Middle frontal gyrus (tissue), 1 donor: ENCODE results near the gene ZSCAN18.
A peak's percentile ranks its signal among the peaks of the same experiment; 100 is the strongest.
"Not testable (repeated sequence)": the region's sequence is repeated elsewhere in the genome, so short reads cannot be mapped to it uniquely, and the experiment has no call there.

Experiments used
- DNase-seq: peaks from one replicate; pipeline ENCODE4 v3.0.0-alpha.2; 2015; ENCODE audit warnings: low spot score; ENCODE audit errors: extremely low spot score

ZSCAN18 gene, protein sequence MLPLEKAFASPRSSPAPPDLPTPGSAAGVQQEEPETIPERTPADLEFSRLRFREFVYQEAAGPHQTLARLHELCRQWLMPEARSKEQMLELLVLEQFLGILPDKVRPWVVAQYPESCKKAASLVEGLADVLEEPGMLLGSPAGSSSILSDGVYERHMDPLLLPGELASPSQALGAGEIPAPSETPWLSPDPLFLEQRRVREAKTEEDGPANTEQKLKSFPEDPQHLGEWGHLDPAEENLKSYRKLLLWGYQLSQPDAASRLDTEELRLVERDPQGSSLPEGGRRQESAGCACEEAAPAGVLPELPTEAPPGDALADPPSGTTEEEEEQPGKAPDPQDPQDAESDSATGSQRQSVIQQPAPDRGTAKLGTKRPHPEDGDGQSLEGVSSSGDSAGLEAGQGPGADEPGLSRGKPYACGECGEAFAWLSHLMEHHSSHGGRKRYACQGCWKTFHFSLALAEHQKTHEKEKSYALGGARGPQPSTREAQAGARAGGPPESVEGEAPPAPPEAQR

GRCh38 chr19:58097781-58098681 lies at the start of gene ZSCAN18:
Gene ZSCAN18, minus strand, starts transcription at chr19:58098231. Its CDS starts 7,964 bp downstream, at chr19:58090267.
- DNase-seq = peak; percentile 97

DNA sequence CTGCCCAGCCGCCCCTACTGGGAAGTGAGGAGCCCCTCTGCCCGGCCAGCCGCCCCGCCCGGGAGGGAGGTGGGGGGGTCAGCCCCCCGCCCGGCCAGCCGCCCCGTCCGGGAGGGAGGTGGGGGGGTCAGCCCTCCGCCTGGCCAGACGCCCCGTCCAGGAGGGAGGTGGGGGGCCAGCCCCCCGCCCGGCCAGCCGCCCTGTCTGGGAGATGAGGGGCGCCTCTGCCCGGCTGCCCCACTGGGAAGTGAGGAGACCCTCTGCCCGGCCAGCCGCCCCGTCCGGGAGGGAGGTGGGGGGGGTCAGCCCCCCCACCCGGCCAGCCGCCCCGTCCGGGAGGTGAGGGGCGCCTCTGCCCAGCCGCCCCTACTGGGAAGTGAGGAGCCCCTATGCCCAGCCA lies 49.4 kb upstream of the ZSCAN18 start:
- DNase-seq = not testable (repeated sequence)

- DNase-seq = no peak
Observed at GRCh38 chr19:58145849-58146248, 47.8 kb upstream of the ZSCAN18 start.

DNA sequence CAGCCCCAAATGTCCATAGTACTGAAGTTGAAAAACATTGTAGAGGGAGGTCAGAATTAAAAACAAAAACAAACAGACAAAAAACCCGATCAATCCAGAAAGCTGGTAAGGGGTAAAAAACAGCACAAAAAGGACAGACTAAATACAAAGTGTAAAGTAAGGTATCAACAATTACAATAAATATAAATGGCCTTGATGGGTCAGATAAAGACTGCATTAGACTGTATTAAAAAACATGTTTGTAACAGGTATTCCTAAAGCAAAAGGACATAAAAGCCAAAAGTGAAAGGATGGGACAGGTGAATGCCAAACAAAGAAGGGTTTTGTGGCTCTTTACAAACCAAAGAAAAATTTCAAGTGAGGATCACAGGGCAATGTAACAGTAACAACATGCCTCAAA lies 36.2 kb upstream of the ZSCAN18 start:
- no peak for DNase-seq

- no peak for DNase-seq
Observed at GRCh38 chr19:58129284-58129683, 31.3 kb upstream of the ZSCAN18 start.

GRCh38 chr19:58128041-58128685 lies 30.1 kb upstream of the ZSCAN18 start:
- no peak for DNase-seq

DNA sequence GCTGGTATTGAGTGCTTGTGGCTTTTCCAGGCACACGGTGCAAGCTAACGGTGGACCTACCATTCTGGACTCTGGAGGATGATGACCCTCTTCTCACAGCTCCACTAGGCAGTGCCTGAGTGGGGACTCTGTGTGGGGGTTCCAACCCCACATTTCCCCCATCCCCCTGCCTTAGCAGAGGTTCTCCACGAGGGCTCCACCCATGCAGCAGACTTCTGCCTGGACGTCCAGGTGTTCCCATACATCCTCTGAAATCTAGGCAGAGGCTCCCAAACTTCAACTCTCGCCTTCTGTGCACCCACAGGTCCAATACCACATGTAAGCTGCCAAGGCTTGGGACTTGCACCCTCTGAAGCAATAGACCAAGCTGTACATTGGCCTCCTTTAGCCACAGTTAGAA lies 25.3 kb upstream of the ZSCAN18 start:
- no peak for DNase-seq

DNA sequence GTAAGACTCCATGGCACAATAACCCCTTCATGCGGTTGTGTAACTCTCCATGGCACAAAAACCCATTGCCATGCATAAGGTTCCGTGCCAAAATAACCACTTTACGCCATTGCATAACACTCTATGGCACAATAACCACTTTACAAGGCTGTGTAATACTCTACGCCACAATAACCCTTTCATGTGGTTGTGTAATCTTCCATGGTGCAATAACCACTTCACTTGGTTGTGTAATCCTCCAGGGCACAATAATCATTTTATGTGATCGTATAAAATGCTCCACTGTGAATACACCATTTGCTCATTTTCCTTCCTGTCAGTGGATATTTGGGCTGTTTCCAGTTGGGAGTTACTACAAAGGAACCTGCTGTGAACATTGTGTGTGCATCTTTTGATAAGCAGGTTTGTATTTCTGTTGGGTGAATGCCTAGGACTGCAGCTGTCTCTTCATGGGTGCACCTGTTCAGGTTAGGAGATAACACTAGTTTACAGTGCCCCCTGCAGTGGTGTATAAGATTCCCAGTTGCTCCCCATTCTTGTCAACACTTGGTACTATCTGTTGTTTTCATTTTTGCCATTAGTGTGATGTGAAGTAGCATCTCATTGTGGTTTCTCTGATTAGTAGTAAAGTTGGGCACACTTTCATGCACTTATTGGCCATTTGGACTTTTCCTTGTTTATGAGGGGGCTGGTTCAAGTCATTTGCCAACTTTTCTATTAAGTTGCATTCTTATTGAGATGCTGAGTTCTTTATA lies 21.1 kb upstream of the ZSCAN18 start:
- DNase-seq = no peak

GRCh38 chr19:58117841-58118575 lies 20.0 kb upstream of the ZSCAN18 start:
- DNase-seq = no peak

DNA sequence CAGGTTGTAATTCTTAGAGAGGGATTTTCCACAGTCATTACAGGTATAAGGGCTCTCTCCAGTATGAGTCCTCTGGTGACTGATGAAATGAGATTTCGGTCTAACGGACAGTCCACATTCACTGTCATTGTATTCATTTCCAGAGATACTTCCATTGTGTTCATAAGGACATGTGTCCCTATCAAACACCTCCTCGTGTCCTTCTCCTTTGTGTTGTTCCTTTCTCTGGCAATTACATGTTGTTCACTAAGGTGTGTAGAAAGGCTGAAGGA lies 10.5 kb upstream of the ZSCAN18 start:
- DNase-seq = no peak

DNA sequence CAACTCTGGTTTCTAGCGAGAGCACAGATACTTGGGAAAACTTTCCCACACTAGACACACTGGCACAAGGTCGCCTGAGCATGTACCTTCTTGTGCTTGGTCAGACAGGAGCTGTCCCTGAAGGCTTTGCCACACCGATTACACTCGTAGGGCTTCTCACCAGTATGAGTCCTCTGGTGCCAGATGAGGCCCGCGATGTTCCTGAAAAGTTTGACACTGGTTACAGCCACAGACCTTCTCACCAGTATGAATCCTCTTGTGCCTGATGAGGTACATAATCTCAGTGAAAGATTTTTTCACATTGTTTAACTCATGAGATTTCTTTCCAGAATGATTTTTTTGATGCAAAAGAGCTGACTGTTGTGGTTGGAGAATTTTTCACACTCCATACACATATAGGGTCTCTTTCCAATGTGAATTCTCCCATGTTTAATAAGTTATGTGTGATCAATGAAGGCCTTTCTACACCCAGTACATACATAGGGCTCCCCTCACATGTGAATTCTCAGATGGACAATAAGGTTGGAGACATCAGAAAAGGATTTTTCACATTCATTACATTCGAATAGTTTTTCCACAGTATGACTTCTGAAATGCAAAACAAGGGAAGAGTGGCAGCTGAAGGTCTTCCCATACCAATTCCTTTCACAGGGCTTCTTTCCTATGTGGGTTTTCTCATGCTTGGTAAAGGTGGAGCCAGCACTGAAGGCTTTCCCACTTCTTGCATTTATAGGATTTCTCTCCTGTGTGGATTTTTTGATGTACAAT lies 9.9 kb upstream of the ZSCAN18 start:
- DNase-seq = no peak

- DNase-seq = no peak
Observed at GRCh38 chr19:58098682-58098998, 609 bp upstream of the ZSCAN18 start.

DNA sequence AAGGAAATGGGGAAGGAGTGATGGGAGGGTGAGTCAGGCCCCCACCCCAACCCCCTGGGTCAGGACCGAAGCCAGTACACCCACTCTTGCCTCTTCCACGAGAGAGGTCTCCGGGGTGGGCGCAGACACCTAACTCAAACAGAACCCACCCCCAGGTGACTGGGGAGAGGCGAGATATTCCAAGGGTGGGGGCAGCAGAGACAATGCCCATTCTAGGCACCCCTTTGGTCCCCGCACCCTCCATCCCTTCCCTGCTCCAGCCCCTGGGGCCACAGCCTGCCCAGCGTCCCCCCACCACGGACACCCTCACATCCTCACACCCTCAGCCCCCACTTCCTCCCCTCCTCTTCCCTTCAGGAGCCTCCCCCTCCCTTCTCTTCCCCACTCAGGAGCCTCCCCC lies 682 bp downstream of the ZSCAN18 start:
- no peak for DNase-seq

DNA sequence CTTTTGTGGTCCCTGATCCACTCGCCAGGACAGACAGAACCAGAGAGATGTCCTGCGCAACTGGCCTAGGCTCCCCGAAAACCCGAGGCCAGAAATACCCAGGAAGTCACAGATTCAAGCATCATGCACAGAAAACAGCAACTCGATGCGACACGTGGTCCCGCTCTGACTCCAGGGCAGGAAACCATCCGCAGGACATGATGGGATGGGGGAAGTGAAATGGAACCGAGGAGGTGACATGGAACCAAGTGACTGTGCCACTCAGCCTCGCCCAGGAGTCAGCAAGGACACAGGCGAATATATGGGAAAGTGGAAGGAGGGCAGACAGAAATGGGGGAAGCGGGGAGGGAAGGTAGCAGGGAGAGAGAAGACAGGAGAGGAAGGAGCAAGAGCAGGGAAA lies 1.1 kb downstream of the ZSCAN18 start:
- no peak for DNase-seq

DNA sequence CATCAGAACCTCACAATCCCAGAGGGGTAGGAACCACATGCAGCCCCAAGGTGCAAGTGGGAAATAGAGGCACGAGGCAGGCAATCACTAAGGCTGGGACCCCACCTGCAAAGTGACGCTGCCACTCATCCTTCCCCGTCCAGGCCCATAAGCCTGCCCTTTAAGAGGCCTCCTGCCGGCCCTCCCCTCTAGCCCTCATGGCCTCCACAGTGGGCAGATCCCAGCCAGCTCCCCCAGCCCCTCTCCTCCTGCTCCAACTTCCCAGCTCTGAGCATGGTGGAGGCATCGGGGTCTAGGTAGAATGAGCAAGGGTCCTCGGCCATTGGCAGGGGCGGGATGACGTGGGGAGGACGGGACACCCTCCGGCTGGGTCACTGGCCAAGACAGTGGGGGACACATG lies 2.7 kb downstream of the ZSCAN18 start:
- DNase-seq = no peak

GRCh38 chr19:58093071-58093470 lies 5.0 kb downstream of the ZSCAN18 start:
- DNase-seq = no peak

- DNase-seq = no peak
Observed at GRCh38 chr19:58091251-58091995, 6.6 kb downstream of the ZSCAN18 start.

- DNase-seq = no peak
Observed at GRCh38 chr19:58089846-58090245, 8.2 kb downstream of the ZSCAN18 start.

DNA sequence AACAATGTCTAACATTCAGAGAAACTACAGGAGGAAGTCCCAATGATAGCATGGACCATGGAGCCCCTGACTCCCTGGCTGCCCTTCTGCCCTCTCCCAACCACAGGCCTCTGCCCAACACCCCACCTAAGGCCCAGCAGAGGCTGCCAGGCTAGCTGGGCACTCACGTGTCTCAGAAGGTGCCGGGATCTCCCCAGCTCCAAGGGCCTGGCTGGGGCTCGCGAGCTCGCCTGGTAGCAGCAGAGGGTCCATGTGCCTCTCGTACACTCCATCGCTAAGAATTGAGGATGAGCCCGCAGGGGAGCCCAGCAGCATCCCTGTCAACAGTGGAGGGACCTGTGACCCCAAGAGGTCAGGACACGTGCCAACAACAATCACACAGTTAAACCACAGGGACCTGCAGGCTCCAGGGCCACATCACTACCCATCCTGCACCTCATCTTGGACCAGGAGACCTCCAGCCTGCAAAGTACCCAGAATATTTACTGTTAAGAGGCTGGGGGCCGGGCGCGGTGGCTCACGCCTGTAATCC lies 9.4 kb downstream of the ZSCAN18 start:
- DNase-seq = no peak
